Brain microvascular endothelial cell (primary cell): ENCODE measurements around the gene DLX4.

Source experiments
- DNase-seq: peaks from one replicate; pipeline ENCODE4 v3.0.0-alpha.2; 2020
- H3K27ac ChIP-seq: fragments of 250-450 bp; sonication (Bioruptor Pico); 2 replicates; pipeline ENCODE4 v1.5.1; 2020; ENCODE audit warnings: mild to moderate bottlenecking, moderate library complexity
- H3K27me3 ChIP-seq: fragments of 250-450 bp; sonication (Bioruptor Pico); replicated peaks from 2 replicates; pipeline ENCODE4 v1.5.1; 2020; ENCODE audit warnings: mild to moderate bottlenecking
- H3K36me3 ChIP-seq: fragments of 250-450 bp; sonication (Bioruptor Pico); replicated peaks from 2 replicates; pipeline ENCODE4 v1.5.1; 2020; ENCODE audit warnings: mild to moderate bottlenecking
- H3K4me3 ChIP-seq: 2 replicates; pipeline ENCODE4 v1.5.1; 2011; ENCODE audit warnings: low read depth, mild to moderate bottlenecking, control low read depth, low read length, moderate library complexity
- CTCF ChIP-seq: IDR thresholded peaks from 2 replicates; pipeline ENCODE4 v1.5.1; 2011; ENCODE audit warnings: low read depth, mild to moderate bottlenecking, moderate library complexity, low read length, control low read depth, inconsistent platforms; ENCODE audit errors: missing control alignments
- in situ Hi-C: cut with HindIII; loops from 2 replicates; pipeline ENCODE4 v1.10.0; 2017; ENCODE audit warnings: low sequenced_read_pairs, low pct_ligation_motif_present

Gene DLX4

DNA sequence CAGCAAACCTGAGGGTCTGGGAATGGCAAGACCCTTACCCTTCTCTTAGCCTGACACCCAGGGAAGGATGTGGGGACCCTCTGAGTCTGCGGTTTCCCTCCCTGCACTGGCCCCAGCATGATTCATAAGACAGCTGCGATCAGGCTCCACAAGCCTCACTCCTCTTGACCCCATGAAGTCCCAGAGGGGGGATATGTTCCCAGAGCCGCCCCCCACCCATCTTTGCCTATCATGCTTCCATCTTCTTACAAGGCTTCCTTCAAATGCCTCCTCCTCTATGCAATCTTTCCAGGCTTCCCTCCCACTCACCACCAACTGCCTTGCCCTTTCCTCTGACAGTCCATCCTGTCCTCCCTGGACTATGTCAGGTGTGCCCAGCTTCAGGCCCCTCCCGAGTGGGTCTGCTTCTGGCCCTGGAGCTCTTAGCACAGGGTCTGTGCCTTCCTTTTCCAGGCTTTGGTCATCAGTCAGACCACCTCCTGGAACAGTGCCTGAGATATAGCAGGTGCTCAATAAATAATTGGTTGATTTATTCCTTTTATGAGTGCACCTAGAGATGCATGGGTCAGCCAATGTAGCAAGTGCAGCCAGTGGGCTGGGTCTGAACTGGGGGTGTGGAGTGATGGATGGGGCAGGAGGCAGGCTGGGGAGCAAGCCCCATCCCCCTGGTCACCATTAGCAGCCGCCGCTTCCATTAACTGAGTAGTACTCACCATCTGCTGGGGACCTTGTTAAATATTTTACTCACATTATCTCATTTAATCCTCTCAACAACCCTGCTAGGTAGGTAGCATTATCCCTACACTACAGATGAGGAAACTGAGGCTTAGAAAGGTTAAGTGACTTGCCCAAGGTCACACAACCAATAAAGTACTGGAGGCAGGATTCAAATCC lies 17.7 kb downstream of the DLX4 start:
- no peak for DNase-seq
- Histone ChIP-seq H3K27me3 (peaks cover 48% of the 10 kb centered on the region), H3K27ac (no peak overlapping the region), H3K4me3 (no peak overlapping the region), H3K36me3 (no peaks in the 10 kb centered on the region)
- TF ChIP-seq CTCF: no peak
- in situ Hi-C loops: no loop called here

DNA sequence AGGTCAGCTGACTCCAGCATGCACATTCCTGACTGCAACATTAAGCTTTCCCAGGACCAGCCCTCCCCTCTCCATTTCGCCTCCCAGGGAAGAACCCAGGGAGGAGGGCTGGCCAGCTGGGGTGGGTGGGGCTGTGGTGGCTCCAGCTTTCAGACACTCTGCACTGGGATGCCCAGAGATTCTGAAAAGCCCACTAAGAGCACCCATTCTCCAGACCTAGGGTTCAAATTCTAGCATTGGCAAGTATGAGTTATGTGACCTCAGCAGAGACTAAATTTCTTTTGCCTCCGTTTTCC lies 18.2 kb downstream of the DLX4 start:
- in situ Hi-C loops: no loop called here
- TF ChIP-seq CTCF: no peak
- no peak overlapping the region for H3K27ac ChIP-seq
- no peak overlapping the region for H3K4me3 ChIP-seq
- DNase-seq: no peak
- no peaks in the 10 kb centered on the region for H3K36me3 ChIP-seq
- H3K27me3 ChIP-seq: peaks cover 54% of the 10 kb centered on the region

- DNase-seq: no peak
- in situ Hi-C loops: no loop called here
- Histone ChIP-seq H3K27ac (no peak overlapping the region), H3K4me3 (no peak overlapping the region), H3K36me3 (no peaks in the 10 kb centered on the region), H3K27me3 (peaks cover 60% of the 10 kb centered on the region)
- no peak for TF ChIP-seq CTCF
These were observed 18.9 kb downstream of the DLX4 start for GRCh38 chr17:49987681-49988441.

DNA sequence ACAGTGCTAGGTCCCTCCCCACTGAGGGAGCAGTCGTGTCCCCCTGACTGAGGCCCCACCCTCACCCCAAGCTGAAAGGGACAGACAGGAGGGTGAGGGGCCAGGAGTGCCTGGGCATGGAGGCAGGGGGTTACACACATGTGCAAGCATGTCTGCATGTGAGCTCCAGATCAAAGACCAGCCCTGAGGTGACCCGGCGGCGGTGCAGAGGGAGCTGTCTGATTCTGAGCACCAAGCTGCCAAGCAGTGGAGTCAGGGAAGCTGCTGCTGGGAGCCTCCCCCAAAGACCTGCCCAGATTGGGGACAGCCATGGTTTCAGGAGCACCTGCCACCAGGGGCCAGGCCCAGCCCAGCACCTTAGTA lies 20.5 kb downstream of the DLX4 start:
- no peak for TF ChIP-seq CTCF

DNA sequence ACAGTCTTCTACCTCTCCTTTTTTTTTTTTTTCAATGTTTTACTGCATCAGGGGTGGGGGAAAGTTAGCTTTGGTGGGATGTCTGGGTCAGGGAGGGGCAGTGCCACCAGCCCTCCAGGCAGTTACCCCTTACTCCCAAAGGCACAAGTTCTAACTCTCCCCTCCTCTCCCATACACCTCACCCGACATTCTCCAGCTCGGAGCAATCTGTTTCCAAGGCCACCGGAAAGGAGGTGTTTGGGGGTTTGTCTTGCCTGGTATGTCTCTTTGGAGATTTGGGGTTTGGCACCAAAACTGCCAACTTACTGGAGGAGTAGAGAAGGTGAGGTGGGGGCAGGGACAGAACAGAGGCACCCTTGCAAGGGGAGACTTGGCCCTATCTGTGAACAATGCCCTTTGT lies 21.3 kb downstream of the DLX4 start:
- Histone ChIP-seq H3K27me3 (peaks cover 84% of the 10 kb centered on the region), H3K36me3 (no peaks in the 10 kb centered on the region), H3K4me3 (no peak overlapping the region), H3K27ac (no peak overlapping the region)
- in situ Hi-C loops: no loop called here
- TF ChIP-seq CTCF: no peak
- DNase-seq: no peak

More for the DNA sequence above, 20.5 kb downstream of the DLX4 start:
- no peak for DNase-seq
- H3K27ac ChIP-seq: no peak overlapping the region
- in situ Hi-C loops: no loop called here
- H3K36me3 ChIP-seq: no peaks in the 10 kb centered on the region
- H3K4me3 ChIP-seq: no peak overlapping the region
- peaks cover 76% of the 10 kb centered on the region for H3K27me3 ChIP-seq
